Mucosa of rectum (tissue), 2 donors: ENCODE results near the gene KRTAP10-7.

Experiments
- H3K27ac ChIP-seq, 2 donors: one replicate each; pipeline ENCODE4 v1.7.0; 2013; ENCODE audit warnings: inconsistent platforms in 2 of 2, low read depth in 2 of 2, low read length in 2 of 2
- H3K27me3 ChIP-seq, 2 donors: one replicate each; pipeline ENCODE4 v1.7.0; 2013; ENCODE audit warnings: low read length in 2 of 2; ENCODE audit not compliant: control insufficient read depth in 2 of 2, insufficient read depth in 2 of 2
- H3K36me3 ChIP-seq, 2 donors: one replicate each; pipeline ENCODE4 v1.7.0; 2013; ENCODE audit warnings: low read length in 2 of 2; ENCODE audit not compliant: control insufficient read depth in 2 of 2, insufficient read depth in 2 of 2
- H3K4me1 ChIP-seq, 2 donors: one replicate each; pipeline ENCODE4 v1.7.0; 2013; ENCODE audit warnings: low read length in 2 of 2, mild to moderate bottlenecking in 1 of 2; ENCODE audit not compliant: control insufficient read depth in 2 of 2, insufficient read depth in 2 of 2
- H3K4me3 ChIP-seq, 2 donors: one replicate each; pipeline ENCODE4 v1.7.0; 2013; ENCODE audit warnings: low read length in 2 of 2
- H3K9ac ChIP-seq, 2 donors: one replicate each; pipeline ENCODE4 v1.7.0; 2013; ENCODE audit warnings: low read length in 2 of 2, low read depth in 1 of 2, mild to moderate bottlenecking in 1 of 2
- H3K9me3 ChIP-seq, 2 donors: one replicate each; pipeline ENCODE4 v1.7.0; 2013; ENCODE audit warnings: low read length in 2 of 2; ENCODE audit not compliant: control insufficient read depth in 2 of 2
- donor health status: healthy.
- donor health status: Normal muscosa, but diverticular disease.

The KRTAP10-7 gene

GRCh38 chr21:44558695-44559094 lies 41.7 kb upstream of the KRTAP10-7 start, which contains the start of gene KRTAP10-3:
Gene KRTAP10-3, minus strand, starts transcription at chr21:44558795. Its CDS starts 80 bp downstream, at chr21:44558715.
- Histone ChIP-seq H3K27ac (no peak within 1 kb of the TSS), H3K9me3 (no peaks in the 10 kb centered on the region), H3K4me1 (no peaks in the 10 kb centered on the region), H3K36me3 (no peaks in the 10 kb centered on the region), H3K4me3 (no peak within 1 kb of the TSS), H3K9ac (no peak within 1 kb of the TSS), H3K27me3 (peaks cover 5 to 6% of the 10 kb centered on the region in 2 donors)

- no peaks in the 10 kb centered on the region for H3K27me3 ChIP-seq
- no peaks in the 10 kb centered on the region for H3K36me3 ChIP-seq
- H3K4me1 ChIP-seq, result no peaks in the 10 kb centered on the region
- H3K27ac ChIP-seq, result no peak overlapping the region
- no peak overlapping the region for H3K4me3 ChIP-seq
- H3K9ac ChIP-seq, result no peak overlapping the region
- H3K9me3 ChIP-seq, result no peaks in the 10 kb centered on the region
Observed at GRCh38 chr21:44564099-44564498, 36.3 kb upstream of the KRTAP10-7 start.

GRCh38 chr21:44564886-44565598 lies 35.4 kb upstream of the KRTAP10-7 start:
- Histone ChIP-seq H3K9me3 (no peaks in the 10 kb centered on the region), H3K9ac (no peak overlapping the region), H3K36me3 (no peaks in the 10 kb centered on the region), H3K27me3 (no peaks in the 10 kb centered on the region), H3K4me3 (no peak overlapping the region), H3K4me1 (no peaks in the 10 kb centered on the region), H3K27ac (no peak overlapping the region)

GRCh38 chr21:44566403-44566802 lies 34.0 kb upstream of the KRTAP10-7 start:
- Histone ChIP-seq H3K27me3 (no peaks in the 10 kb centered on the region), H3K9me3 (no peaks in the 10 kb centered on the region), H3K27ac (no peak overlapping the region), H3K36me3 (no peaks in the 10 kb centered on the region), H3K4me3 (no peak overlapping the region), H3K9ac (no peak overlapping the region), H3K4me1 (no peaks in the 10 kb centered on the region)

GRCh38 chr21:44567481-44568171 lies 32.8 kb upstream of the KRTAP10-7 start:
- no peaks in the 10 kb centered on the region for H3K27me3 ChIP-seq
- H3K36me3 ChIP-seq, result no peaks in the 10 kb centered on the region
- no peaks in the 10 kb centered on the region for H3K4me1 ChIP-seq
- H3K9me3 ChIP-seq, result no peaks in the 10 kb centered on the region
- no peak overlapping the region for H3K9ac ChIP-seq
- no peak overlapping the region for H3K27ac ChIP-seq
- no peak overlapping the region for H3K4me3 ChIP-seq

- H3K4me1 ChIP-seq, result no peaks in the 10 kb centered on the region
- H3K27me3 ChIP-seq, result no peaks in the 10 kb centered on the region
- H3K9ac ChIP-seq, result no peak overlapping the region
- no peak overlapping the region for H3K4me3 ChIP-seq
- H3K27ac ChIP-seq, result no peak overlapping the region
- H3K9me3 ChIP-seq, result no peaks in the 10 kb centered on the region
- no peaks in the 10 kb centered on the region for H3K36me3 ChIP-seq
Observed at GRCh38 chr21:44568261-44568660, 32.1 kb upstream of the KRTAP10-7 start.

GRCh38 chr21:44568667-44569556 lies 31.5 kb upstream of the KRTAP10-7 start:
- Histone ChIP-seq H3K9me3 (no peaks in the 10 kb centered on the region), H3K27me3 (no peaks in the 10 kb centered on the region), H3K4me1 (no peaks in the 10 kb centered on the region), H3K27ac (no peak overlapping the region), H3K9ac (no peak overlapping the region), H3K4me3 (no peak overlapping the region), H3K36me3 (no peaks in the 10 kb centered on the region)

- Histone ChIP-seq H3K27ac (no peak overlapping the region), H3K4me3 (no peak overlapping the region), H3K27me3 (no peaks in the 10 kb centered on the region), H3K4me1 (peaks cover 3 to 8% of the 10 kb centered on the region in 2 donors), H3K36me3 (no peaks in the 10 kb centered on the region), H3K9me3 (no peaks in the 10 kb centered on the region), H3K9ac (no peak overlapping the region)
Observed at GRCh38 chr21:44569861-44570517, 30.4 kb upstream of the KRTAP10-7 start.

GRCh38 chr21:44571296-44571695 lies 29.1 kb upstream of the KRTAP10-7 start:
- H3K36me3 ChIP-seq, result no peaks in the 10 kb centered on the region
- H3K4me1 ChIP-seq, result peaks cover 3 to 16% of the 10 kb centered on the region in 2 donors

More at GRCh38 chr21:44571296-44571695, 29.1 kb upstream of the KRTAP10-7 start:
- H3K27ac ChIP-seq, result no peak overlapping the region
- H3K9me3 ChIP-seq, result no peaks in the 10 kb centered on the region
- peaks cover 0 to 3% of the 10 kb centered on the region in 2 donors for H3K27me3 ChIP-seq
- H3K9ac ChIP-seq, result no peak overlapping the region
- H3K4me3 ChIP-seq, result no peak overlapping the region
